Thyroid gland (tissue), 4 donors: Measurements from ENCODE around the gene MAPKAPK2. TPM values are rescaled to one million over a fixed set of nuclear protein-coding genes. Genes with fewer than 3 reads are reported as not detected.

Experiments used
- DNase-seq, 2 donors: peaks; one replicate each; pipeline ENCODE4 v3.0.0-alpha.2; 2019
- H3K27ac ChIP-seq, 3 donors: fragments of 200-600 bp; sonication (generic); 1 replicate in 2 of 3; 2 replicates in 1 of 3; pipeline ENCODE4 v1.5.1; 2016 to 2019; ENCODE audit warnings: mild to moderate bottlenecking in 1 of 3, moderate library complexity in 1 of 3
- H3K27me3 ChIP-seq: fragments of 200-600 bp; sonication (generic); one replicate; pipeline ENCODE4 v1.5.1; 2019
- H3K36me3 ChIP-seq, 2 donors: fragments of 200-600 bp; sonication (generic); one replicate each; pipeline ENCODE4 v1.5.1; 2016 to 2019
- H3K4me1 ChIP-seq, 2 donors: fragments of 200-600 bp; sonication (generic); one replicate each; pipeline ENCODE4 v1.5.1; 2017 to 2019
- H3K4me3 ChIP-seq, 3 donors: fragments of 200-600 bp; sonication (generic); replicated peaks in 1 of 3; 1 replicate in 2 of 3; 2 replicates in 1 of 3; pipeline ENCODE4 v1.5.1; 2016; ENCODE audit warnings: mild to moderate bottlenecking in 1 of 3
- H3K9me3 ChIP-seq: fragments of 200-600 bp; sonication (generic); one replicate; pipeline ENCODE4 v1.5.1; 2017
- POLR2A ChIP-seq, 2 donors: fragments of 450-650 bp; IDR thresholded peaks; one replicate each; pipeline ENCODE4 v1.6.1; 2017; ENCODE audit warnings: antibody characterized with exemption in 2 of 2, mild to moderate bottlenecking in 2 of 2, moderate library complexity in 1 of 2
- WGBS, 2 donors: methylation state at CpG; one replicate each; pipeline ENCODE4 v1.1.5; 2017; 5-methylcytosine and 5-hydroxymethylcytosine counted together
- intact Hi-C: fragments of 100-400 bp; cut with DNase I; formaldehyde crosslinking; loops from one replicate; pipeline ENCODE4 v1.15.1; 2023
- total RNA-seq, 4 donors: library from RNA; depleted of rRNA; stranded (reverse); fragments of >200 nt; gene quantifications; one replicate each; pipeline ENCODE4 v1.2.3, GENCODE V29; 2016
- TF ChIP-seq, protein P1 (sequence below), 6 experiments: fragments of 200-600 bp in 3 of 6; fragments of 450-650 bp in 3 of 6; sonication (generic) in 3 of 6; IDR thresholded peaks; one replicate each; pipeline ENCODE4 v1.5.1; 2016 to 2019; ENCODE audit warnings: antibody characterized with exemption in 6 of 6, mild to moderate bottlenecking in 2 of 6, inconsistent platforms in 1 of 6, moderate library complexity in 1 of 6

The MAPKAPK2 gene
- total RNA-seq, 4 donors from 2014 or later = 48.5 to 64.0 (median 59.9) TPM

DNA sequence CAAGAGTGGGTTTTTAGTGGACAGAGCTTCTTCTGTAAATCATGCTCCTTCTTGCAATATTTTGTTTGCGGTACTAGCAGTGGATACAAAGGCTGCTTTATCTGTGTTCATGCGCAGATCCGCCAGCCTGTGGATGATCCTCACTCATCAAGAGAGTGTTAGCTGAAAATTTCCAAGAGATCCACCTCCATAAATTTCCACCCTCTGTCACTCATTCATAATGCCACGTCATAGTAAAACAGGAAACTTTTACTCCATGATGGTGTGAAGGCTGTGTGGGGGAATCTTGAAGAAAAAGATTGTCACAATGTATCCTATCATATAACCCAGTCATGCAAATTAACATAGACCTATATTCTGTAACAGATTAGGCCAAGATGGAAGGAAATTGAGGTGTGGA, 4.4 kb upstream of the MAPKAPK2 start:
- Histone ChIP-seq H3K27me3 (no peaks in the 10 kb centered on the region), H3K4me1 (peaks cover 4 to 8% of the 10 kb centered on the region in 2 donors), H3K9me3 (no peaks in the 10 kb centered on the region), H3K4me3 (no peak overlapping the region), H3K36me3 (no peaks in the 10 kb centered on the region), H3K27ac (no peak overlapping the region)
- TF ChIP-seq, protein P1, sequence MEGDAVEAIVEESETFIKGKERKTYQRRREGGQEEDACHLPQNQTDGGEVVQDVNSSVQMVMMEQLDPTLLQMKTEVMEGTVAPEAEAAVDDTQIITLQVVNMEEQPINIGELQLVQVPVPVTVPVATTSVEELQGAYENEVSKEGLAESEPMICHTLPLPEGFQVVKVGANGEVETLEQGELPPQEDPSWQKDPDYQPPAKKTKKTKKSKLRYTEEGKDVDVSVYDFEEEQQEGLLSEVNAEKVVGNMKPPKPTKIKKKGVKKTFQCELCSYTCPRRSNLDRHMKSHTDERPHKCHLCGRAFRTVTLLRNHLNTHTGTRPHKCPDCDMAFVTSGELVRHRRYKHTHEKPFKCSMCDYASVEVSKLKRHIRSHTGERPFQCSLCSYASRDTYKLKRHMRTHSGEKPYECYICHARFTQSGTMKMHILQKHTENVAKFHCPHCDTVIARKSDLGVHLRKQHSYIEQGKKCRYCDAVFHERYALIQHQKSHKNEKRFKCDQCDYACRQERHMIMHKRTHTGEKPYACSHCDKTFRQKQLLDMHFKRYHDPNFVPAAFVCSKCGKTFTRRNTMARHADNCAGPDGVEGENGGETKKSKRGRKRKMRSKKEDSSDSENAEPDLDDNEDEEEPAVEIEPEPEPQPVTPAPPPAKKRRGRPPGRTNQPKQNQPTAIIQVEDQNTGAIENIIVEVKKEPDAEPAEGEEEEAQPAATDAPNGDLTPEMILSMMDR (IDR thresholded peaks at IDR 0.05) = no peak
- TF ChIP-seq POLR2A (IDR thresholded peaks at IDR 0.05) = no peak
- intact Hi-C loops = no loop called here
- WGBS, 2 donors = 87 to 88% methylated on average over 4 of the region's 4 CpGs
- no peak for DNase-seq

DNA sequence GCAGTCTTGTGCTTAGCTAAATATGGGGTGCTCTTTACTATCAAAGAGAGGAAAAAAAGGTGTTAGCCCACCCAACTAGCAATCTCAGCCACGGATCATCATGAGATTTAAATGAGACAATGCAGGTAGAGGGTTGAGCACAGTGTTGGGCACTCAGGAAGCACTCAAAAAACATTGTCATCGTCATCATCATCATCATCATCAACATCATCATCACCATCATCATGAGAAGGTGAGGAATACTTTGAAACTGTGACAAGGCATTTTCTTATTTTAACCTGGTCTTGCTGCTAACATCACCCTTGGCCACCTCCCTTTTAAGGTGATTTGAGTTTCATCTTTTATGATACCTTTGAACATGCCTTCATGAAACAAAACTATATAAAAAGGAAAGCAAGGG, 3.3 kb upstream of the MAPKAPK2 start:
- DNase-seq = no peak
- no peak overlapping the region for H3K27ac ChIP-seq
- no peaks in the 10 kb centered on the region for H3K36me3 ChIP-seq
- no peaks in the 10 kb centered on the region for H3K27me3 ChIP-seq
- H3K4me3 ChIP-seq = no peak overlapping the region
- TF ChIP-seq, protein P1 (IDR thresholded peaks at IDR 0.05) = no peak
- TF ChIP-seq POLR2A (IDR thresholded peaks at IDR 0.05) = no peak
- WGBS, 2 donors = 71 to 79% methylated on average over 2 of the region's 2 CpGs
- peaks cover 5% of the 10 kb centered on the region in 2 donors for H3K4me1 ChIP-seq
- no peaks in the 10 kb centered on the region for H3K9me3 ChIP-seq
- intact Hi-C loops = no loop called here

DNA sequence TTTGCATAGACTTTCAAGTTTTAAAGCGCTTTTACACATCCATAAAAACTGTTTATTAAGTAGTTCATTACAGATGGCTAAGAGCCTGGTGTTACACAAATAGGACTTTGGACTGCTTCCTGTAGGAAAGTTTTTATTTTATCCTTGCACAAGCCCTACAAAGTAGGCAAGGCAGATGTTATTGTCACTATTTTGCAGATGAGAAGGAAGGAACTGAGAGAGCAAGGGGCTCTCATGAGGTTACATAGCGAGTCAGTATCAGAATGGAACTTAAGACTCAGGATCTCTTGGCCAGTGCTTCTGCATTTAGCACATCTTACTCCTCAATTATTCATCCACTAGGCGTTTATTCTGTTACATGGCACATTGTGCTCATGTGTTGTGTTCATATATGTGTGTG, 2.6 kb upstream of the MAPKAPK2 start:
- no peaks in the 10 kb centered on the region for H3K36me3 ChIP-seq
- H3K27me3 ChIP-seq = no peaks in the 10 kb centered on the region
- intact Hi-C loops = no loop called here
- no peak for DNase-seq
- H3K9me3 ChIP-seq = no peaks in the 10 kb centered on the region
- WGBS, 2 donors = 84 to 87% methylated on average over 3 of the region's 3 CpGs
- TF ChIP-seq, protein P1 (IDR thresholded peaks at IDR 0.05) = no peak
- no peak for TF ChIP-seq POLR2A (IDR thresholded peaks at IDR 0.05)
- H3K27ac ChIP-seq = no peak overlapping the region
- H3K4me1 ChIP-seq = peaks cover 12% of the 10 kb centered on the region in 2 donors
- H3K4me3 ChIP-seq = no peak overlapping the region

DNA sequence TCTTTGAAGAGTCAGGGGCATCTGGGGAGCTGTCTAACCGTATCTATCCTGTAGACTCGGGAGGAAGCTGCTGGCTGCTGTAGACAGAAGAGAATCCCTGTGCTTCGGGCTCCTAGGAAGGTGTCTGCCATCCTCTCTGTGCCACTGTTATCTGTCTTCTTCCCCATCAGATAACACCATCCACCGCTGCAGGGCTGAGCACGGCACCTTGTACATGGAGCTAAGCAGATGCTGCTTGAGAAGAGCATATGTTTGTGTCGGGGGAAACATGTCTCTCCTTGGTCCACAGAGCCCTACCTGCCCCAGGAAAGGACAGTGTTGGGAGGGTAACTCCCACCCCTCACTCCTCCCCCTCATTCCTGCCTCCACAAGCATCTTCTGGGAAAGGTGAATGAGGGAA, 1.4 kb upstream of the MAPKAPK2 start:
- peaks cover 20 to 24% of the 10 kb centered on the region in 2 donors for H3K4me1 ChIP-seq
- no peak overlapping the region for H3K27ac ChIP-seq
- intact Hi-C loops = no loop called here
- no peaks in the 10 kb centered on the region for H3K9me3 ChIP-seq
- no peak for DNase-seq
- WGBS, 2 donors = 85 to 91% methylated on average over 6 of the region's 6 CpGs
- no peak overlapping the region for H3K4me3 ChIP-seq
- no peaks in the 10 kb centered on the region for H3K27me3 ChIP-seq
- no peak for TF ChIP-seq POLR2A (IDR thresholded peaks at IDR 0.05)
- TF ChIP-seq, protein P1 (IDR thresholded peaks at IDR 0.05) = no peak
- H3K36me3 ChIP-seq = no peaks in the 10 kb centered on the region

GRCh38 chr1:206684003-206684402, 702 bp upstream of the MAPKAPK2 start:
- no peaks in the 10 kb centered on the region for H3K36me3 ChIP-seq
- DNase-seq = no peak
- intact Hi-C loops = no loop called here
- H3K9me3 ChIP-seq = no peaks in the 10 kb centered on the region
- H3K4me3 ChIP-seq = no peak overlapping the region
- H3K4me1 ChIP-seq = peaks cover 20 to 31% of the 10 kb centered on the region in 2 donors
- 61 to 63% methylated on average over 8 of the region's 8 CpGs for WGBS, 2 donors
- TF ChIP-seq, protein P1 (IDR thresholded peaks at IDR 0.05) = no peak
- TF ChIP-seq POLR2A (IDR thresholded peaks at IDR 0.05) = no peak
- H3K27me3 ChIP-seq = no peaks in the 10 kb centered on the region
- no peak overlapping the region for H3K27ac ChIP-seq
